ENCODE data around the gene ZNF74.
"Not testable (repeated sequence)": the region's sequence is repeated elsewhere in the genome, so short reads cannot be mapped to it uniquely, and the experiment has no call there.

DNA sequence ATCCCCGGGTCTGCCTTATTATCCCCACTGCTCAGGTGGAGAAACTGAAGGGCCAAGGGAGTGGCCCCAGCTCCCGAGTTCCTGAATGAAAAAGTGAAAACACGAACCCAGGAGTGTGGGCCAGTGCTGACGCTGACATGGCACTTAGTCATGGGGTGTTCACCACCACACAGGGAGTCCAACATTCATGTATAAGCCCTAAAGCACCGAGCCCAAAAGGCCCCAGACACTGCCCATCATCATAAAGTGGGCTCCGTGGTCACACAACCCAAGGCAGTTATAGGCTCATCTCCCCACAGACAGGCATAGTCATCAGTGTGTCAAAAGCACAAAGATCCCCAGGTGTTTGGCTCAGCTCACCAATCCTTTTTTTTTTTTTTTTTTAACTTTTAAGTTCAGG is 41.4 kb upstream of the ZNF74 start:
- TF ChIP-seq CTCF (IDR thresholded peaks at IDR 0.05); EZH2 (IDR thresholded peaks at IDR 0.05; ENCODE audit: borderline replicate concordance, insufficient read depth, low read depth, low read length, poor library complexity, severe bottlenecking): not testable (repeated sequence)

Measured in B cell (primary cell).